Stomach (tissue), 4 donors: Measurements from ENCODE around the gene AMACR.

Experiments
- CTCF ChIP-seq, 7 experiments: fragments of 450-650 bp in 4 of 7; fragments of 200-600 bp in 3 of 7; sonication (generic) in 3 of 7; IDR thresholded peaks; one replicate each; pipeline ENCODE4 v1.5.1; 2016 to 2019; ENCODE audit warnings: antibody characterized with exemption in 7 of 7, control low read depth in 2 of 7, mild to moderate bottlenecking in 1 of 7
- EP300 ChIP-seq: sonication (generic); formaldehyde crosslinking; IDR thresholded peaks from one replicate; pipeline ENCODE4 v1.6.1; 2017; ENCODE audit warnings: antibody characterized with exemption
- POLR2A ChIP-seq, 4 donors: fragments of 450-650 bp; IDR thresholded peaks; one replicate each; pipeline ENCODE4 v1.6.1; 2016; ENCODE audit warnings: antibody characterized with exemption in 4 of 4, control low read depth in 2 of 4, mild to moderate bottlenecking in 1 of 4, moderate library complexity in 1 of 4
- POLR2AphosphoS5 ChIP-seq, 3 donors: sonication (generic); formaldehyde crosslinking; IDR thresholded peaks; one replicate each; pipeline ENCODE4 v1.6.1; 2016; ENCODE audit warnings: antibody characterized with exemption in 3 of 3

GRCh38 chr5:34020726-34021125 is 12.9 kb upstream of the AMACR start:
- TF ChIP-seq POLR2A (IDR thresholded peaks at IDR 0.05) (no peak), CTCF (IDR thresholded peaks at IDR 0.05) (no peak), EP300 (no peak), POLR2AphosphoS5 (IDR thresholded peaks at IDR 0.05) (no peak)
